Measurements from ENCODE around the gene STRA6.

GRCh38 chr15:74200412-74200815, 2.2 kb downstream of the STRA6 start:
- TF ChIP-seq RXRA (IDR thresholded peaks at IDR 0.05; ENCODE audit: borderline replicate concordance, low read depth), result peak; percentile 91
- TF ChIP-seq, protein P1, sequence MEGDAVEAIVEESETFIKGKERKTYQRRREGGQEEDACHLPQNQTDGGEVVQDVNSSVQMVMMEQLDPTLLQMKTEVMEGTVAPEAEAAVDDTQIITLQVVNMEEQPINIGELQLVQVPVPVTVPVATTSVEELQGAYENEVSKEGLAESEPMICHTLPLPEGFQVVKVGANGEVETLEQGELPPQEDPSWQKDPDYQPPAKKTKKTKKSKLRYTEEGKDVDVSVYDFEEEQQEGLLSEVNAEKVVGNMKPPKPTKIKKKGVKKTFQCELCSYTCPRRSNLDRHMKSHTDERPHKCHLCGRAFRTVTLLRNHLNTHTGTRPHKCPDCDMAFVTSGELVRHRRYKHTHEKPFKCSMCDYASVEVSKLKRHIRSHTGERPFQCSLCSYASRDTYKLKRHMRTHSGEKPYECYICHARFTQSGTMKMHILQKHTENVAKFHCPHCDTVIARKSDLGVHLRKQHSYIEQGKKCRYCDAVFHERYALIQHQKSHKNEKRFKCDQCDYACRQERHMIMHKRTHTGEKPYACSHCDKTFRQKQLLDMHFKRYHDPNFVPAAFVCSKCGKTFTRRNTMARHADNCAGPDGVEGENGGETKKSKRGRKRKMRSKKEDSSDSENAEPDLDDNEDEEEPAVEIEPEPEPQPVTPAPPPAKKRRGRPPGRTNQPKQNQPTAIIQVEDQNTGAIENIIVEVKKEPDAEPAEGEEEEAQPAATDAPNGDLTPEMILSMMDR (IDR thresholded peaks at IDR 0.05), result no peak
- TF ChIP-seq EP300 (IDR thresholded peaks at IDR 0.05; ENCODE audit: borderline replicate concordance in 1 of 2, low read depth in 1 of 2, low read length in 1 of 2), result no peak
- TF ChIP-seq GABPA (IDR thresholded peaks at IDR 0.05; ENCODE audit: low read depth), result no peak
- no peak for TF ChIP-seq NFIC (IDR thresholded peaks at IDR 0.05; ENCODE audit: borderline replicate concordance)
- TF ChIP-seq, protein P2, sequence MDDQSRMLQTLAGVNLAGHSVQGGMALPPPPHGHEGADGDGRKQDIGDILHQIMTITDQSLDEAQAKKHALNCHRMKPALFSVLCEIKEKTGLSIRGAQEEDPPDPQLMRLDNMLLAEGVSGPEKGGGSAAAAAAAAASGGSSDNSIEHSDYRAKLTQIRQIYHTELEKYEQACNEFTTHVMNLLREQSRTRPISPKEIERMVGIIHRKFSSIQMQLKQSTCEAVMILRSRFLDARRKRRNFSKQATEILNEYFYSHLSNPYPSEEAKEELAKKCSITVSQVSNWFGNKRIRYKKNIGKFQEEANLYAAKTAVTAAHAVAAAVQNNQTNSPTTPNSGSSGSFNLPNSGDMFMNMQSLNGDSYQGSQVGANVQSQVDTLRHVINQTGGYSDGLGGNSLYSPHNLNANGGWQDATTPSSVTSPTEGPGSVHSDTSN (IDR thresholded peaks at IDR 0.05), result no peak
- TF ChIP-seq MXI1 (IDR thresholded peaks at IDR 0.05; ENCODE audit: low read depth, low read length), result no peak
- TF ChIP-seq RFX5 (IDR thresholded peaks at IDR 0.05; ENCODE audit: low read length), result no peak
- no peak for TF ChIP-seq TAF1 (IDR thresholded peaks at IDR 0.05; ENCODE audit: borderline replicate concordance, low read depth, low read length)
- TF ChIP-seq POLR2AphosphoS5 (IDR thresholded peaks at IDR 0.05; ENCODE audit: low read depth, low read length), result no peak
